HEK293 (cell line): Measurements from ENCODE around the gene NKG7.

Experiments used
- ZNF645 ChIP-seq: fragments of 450-650 bp; formaldehyde crosslinking; IDR thresholded peaks from 2 replicates; pipeline ENCODE4; 2016; ENCODE audit warnings: missing biosample characterization, missing genetic modification characterization
- TF ChIP-seq, protein P1 (sequence below): fragments of 450-650 bp; formaldehyde crosslinking; IDR thresholded peaks from 2 replicates; pipeline ENCODE4 v1.5.1; 2016; ENCODE audit warnings: missing biosample characterization, missing genetic modification characterization

- TF ChIP-seq, protein P1, sequence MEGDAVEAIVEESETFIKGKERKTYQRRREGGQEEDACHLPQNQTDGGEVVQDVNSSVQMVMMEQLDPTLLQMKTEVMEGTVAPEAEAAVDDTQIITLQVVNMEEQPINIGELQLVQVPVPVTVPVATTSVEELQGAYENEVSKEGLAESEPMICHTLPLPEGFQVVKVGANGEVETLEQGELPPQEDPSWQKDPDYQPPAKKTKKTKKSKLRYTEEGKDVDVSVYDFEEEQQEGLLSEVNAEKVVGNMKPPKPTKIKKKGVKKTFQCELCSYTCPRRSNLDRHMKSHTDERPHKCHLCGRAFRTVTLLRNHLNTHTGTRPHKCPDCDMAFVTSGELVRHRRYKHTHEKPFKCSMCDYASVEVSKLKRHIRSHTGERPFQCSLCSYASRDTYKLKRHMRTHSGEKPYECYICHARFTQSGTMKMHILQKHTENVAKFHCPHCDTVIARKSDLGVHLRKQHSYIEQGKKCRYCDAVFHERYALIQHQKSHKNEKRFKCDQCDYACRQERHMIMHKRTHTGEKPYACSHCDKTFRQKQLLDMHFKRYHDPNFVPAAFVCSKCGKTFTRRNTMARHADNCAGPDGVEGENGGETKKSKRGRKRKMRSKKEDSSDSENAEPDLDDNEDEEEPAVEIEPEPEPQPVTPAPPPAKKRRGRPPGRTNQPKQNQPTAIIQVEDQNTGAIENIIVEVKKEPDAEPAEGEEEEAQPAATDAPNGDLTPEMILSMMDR (tag by site-specific recombination): no peak
- TF ChIP-seq ZNF645 (tag by site-specific recombination): no peak
Observed at GRCh38 chr19:51347209-51347928, 25.1 kb downstream of the NKG7 start.
